ENCODE results near the gene ZMYND12.
"Not testable (repeated sequence)": the region's sequence is repeated elsewhere in the genome, so short reads cannot be mapped to it uniquely, and the experiment has no call there.

The ZMYND12 gene, protein sequence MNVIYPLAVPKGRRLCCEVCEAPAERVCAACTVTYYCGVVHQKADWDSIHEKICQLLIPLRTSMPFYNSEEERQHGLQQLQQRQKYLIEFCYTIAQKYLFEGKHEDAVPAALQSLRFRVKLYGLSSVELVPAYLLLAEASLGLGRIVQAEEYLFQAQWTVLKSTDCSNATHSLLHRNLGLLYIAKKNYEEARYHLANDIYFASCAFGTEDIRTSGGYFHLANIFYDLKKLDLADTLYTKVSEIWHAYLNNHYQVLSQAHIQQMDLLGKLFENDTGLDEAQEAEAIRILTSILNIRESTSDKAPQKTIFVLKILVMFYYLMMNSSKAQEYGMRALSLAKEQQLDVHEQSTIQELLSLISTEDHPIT

DNA sequence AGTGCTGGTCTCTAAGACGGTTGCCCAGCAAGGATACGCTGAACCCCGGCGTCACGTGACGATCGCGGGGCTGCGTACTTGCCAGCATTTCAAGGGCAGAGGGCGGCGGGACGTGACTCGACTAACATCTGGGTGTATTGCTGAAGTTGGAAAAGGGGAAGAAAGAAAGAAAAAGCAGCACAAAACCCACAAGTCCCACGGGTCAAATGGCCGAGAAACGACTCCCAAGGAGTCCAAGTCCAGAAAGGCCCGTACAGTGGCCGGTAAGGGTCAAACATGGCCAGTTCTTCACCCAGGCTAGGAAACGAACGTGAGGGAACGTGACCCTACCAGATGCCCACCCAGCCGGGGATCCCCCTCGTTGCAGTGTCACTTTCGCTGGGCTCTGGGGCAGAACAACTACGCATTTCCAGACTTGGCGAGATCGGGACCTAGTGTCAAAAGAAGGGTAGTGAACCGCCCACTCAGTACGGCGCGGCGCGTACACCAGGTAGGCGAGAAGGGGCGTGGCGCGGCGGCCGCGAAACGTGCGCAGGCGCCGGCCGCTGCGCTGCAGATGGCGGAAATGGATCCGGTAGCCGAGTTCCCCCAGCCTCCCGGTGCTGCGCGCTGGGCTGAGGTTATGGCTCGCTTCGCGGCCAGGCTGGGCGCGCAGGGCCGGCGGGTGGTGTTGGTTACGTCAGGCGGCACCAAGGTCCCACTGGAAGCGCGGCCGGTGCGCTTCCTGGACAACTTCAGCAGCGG, at the start of gene ZMYND12, which contains the start of gene PPCS:
TSS of gene ZMYND12 (minus strand) at position 13 of the 744 bp plus-strand sequence. CDS start 25 bp downstream, outside the sequence.
TSS of gene PPCS (plus strand) at position 534 of the 744 bp plus-strand sequence. CDS start at position 557, 23 bp downstream.
- DNase-seq = peak; percentile 89 to 93

DNA sequence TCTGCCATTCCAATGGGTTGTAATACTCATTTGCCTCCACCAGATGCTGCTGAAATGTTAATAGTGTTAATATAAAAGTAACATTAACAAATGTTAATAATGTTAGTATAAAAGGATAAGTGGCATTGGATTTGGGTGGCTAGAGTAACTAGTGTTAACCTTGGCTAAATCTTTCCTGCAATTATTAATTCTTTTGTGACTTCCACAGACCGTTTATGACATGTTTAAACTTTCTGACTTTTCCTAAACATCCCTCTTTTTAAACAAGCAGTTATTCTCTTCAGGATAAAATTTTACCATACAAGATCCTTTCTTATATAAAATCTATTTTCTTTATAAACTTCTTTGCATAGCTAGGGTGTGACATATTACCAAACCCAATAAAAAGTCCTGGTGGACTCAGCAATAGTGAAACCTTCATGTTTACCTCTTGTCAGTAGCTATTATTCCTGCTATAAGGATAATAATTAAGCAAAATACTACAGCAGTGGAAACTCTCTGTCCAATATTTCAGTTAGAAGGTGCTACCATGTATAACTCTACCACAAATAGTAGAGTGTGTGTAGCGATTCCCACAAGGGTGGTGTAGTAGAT, 48.8 kb upstream of the ZMYND12 start:
- DNase-seq = no peak

DNA sequence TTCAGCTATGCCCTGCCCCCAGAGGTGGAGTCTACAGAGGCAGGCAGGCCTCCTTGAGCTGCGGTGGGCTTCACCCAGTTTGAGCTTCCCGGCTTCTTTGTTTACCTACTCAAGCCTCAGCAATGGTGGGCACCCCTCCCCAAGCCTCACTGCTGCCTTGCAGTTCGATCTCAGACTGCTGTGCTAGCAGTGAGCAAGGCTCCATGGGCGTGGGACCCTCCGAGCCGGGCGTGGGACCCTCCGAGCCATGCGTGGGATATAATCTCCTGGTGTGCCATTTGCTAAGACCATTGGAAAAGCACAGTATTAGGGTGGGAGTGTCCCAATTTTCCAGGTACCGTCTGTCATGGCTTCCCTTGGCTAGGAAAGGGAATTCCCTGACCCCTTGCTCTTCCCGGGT, 46.2 kb upstream of the ZMYND12 start:
- not testable (repeated sequence) for DNase-seq

DNA sequence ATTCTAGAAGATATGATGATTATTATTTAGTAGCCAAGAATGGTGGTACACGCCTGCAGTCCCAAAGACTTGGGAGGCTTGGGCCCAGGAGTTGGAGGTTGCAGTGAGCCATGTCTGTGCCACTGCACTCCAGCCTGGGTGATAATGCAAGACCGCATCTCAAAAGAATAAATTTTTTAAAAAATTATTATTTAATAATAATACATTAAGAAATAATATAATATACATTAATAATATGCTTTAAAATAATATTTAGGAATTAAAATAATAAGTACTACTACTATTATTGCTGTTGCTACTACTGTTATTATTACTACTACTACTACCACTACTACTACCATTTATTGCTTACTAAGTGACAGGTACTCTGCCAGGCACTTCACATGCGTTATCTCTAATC, 34.4 kb upstream of the ZMYND12 start:
- DNase-seq = no peak

DNA sequence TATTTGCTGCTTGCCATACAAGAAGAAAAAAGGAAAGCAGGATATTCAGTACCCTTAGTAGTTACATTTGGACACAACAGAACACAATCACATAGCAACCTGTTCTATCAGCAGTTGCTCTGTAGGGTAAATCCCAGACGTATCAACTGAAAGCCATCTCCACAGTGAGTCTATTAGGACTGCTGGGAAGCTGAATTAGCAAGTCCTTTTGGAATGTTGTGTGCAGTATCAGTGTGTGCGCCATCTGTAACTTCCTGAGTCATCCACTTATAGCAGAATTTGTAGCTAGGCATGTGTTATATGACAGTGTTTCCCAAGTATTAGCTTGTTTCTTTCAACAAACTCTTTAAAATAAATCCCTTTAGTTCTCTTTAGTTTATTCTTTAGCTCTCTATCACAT, 28.6 kb upstream of the ZMYND12 start:
- no peak for DNase-seq

DNA sequence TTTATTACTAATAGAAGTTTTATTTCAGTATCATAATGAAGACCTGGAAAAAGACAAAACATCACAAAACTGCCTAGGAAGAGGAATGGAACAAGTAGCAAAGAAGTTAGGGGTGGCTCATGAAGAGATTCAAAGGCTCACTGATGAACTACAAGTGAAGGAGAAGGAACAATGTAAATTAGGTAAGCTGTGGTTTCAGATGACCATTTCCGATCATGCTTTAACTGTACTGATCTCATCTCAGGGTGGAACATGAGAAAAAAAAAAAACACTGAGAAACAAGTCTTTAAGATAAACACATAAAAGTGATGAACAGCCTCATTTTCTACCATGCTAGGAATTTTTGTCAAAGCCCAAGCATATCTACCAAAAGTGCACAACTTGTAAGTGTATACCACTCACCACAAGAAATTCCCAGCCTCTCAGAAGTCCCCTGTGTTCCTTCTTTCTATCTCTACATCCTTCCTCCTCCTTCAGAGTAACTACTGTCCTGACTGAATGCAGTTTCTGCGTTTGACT, 26.9 kb upstream of the ZMYND12 start:
- no peak for DNase-seq

DNA sequence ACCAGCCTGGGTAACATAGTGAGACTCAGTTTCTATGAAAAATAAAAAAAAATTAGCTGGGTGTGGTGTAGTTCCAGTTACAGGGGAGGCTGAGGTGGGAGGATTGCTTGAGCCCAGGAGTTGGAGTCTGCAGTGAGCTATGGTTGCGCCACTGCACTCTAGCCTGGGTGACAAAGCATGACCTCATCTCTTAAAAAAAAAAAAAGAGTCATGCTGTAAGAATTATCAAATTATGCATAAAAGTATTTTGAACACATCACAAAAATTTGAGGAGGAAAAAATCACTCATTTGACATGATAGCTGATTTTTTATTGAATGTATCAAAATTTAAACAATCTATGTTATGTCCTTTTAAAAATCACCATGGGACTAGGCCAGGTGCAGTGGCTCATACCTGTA, 25.1 kb upstream of the ZMYND12 start:
- no peak for DNase-seq

DNA sequence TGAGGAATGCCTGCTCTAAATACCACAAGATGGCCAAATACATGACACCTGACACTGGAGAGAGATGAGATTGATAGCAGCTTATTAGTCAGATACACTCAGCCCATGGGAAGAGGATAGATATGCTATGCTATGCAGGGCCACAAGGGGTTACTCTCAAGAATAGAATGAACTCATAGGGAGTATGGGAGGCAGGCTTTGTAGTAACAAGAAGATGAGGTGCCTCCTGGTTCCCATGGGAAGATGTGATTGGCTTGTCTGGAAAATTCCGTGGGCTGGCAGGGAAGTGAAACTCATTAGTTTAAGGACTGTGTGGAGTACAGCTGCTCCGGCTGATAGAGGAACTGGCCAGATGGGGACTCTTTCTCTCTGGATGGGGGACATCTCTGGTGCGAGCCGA, 23.8 kb upstream of the ZMYND12 start:
- no peak for DNase-seq

DNA sequence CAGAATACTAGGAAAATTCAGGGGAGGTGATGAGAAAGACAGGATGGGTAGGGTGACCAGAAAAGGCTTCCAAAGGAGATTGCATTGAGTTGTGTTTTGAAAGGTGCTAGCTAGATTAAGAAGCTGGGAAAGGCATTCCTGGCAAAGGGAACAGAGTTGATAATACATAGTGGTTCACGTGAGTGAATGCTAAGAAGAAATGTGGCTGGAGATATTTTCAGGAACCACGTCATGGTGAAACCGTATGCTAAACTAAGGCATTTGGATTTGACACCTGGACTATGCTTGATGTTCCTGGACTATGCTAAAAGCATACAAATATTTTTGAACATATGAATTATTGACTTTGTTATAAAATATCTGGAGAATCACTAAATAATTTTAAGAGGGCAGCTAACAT, 22.0 kb upstream of the ZMYND12 start:
- DNase-seq = no peak

DNA sequence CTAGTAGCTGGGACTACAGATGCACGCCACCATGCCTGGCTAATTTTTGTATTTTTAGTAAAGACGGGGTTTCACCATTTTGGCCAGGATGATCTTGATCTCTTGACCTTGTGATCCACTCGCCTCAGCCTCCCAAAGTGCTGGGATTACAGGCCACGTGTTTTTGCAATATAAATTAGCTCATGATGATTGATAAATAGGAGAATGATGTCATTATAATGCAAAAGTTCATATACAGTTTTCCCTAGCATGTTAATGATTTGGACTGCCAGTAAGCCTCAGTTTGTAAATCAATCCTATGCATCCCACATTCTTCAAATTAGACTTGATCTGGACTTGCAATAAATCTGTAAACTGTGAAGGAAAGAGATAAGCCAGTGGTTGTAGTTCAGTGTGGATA, 21.5 kb upstream of the ZMYND12 start:
- not testable (repeated sequence) for DNase-seq

DNA sequence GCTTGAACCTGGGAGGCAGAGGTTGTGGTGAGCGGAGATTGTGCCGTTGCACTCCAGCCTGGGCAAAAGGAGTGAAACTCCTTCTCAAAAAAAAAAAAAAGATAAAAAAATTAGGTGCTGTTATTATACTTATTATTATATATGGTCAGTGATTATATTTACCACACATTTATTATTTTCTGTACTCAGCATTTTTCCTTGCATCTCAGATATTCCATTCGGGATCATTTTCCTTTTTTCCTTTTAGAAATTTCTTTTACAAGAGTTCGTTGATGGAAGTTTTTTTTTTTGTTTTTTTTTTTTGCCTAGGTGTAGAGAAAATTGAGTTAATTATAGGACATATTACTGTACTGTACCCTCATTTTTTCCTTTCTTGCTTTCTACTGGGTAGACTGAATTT, 20.8 kb upstream of the ZMYND12 start:
- no peak for DNase-seq

DNA sequence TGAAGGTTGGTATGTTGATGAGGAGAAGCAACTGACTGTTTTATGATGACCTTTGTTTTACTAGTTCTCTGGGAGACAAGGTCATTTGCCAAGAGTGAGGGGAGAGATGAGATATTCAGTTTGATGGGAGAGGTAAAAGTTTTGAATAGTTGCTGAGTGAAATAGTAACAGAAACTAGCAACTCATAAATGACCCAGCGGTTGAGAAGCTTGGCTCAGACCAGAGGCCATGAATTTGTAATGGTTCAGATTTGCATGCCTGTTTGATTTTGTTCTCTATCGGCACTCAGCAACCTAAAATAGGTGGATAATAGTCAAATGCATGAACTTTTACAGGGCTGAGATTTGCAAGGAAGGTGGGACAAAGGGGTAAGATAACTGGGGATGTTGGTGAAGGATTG, 13.9 kb upstream of the ZMYND12 start:
- DNase-seq = no peak

DNA sequence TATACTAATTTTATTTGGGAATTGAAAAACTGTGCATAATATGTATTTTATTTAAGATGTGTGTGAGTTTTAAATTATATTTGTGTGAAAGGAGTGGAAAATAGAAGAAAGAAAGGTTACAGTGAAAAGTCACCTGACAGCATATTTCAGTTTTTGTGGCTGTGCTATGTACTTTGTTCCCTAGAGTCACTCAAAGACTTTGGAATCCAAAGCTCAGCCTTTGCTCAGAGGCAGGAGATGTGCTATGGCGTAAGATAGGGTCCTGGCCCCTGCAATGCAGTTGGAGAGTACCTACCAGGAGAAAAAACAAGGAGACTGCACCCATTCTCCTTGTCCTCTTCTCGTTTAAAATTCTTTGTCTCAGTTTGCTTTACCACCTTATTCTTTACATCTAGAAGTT, 10.2 kb upstream of the ZMYND12 start:
- no peak for DNase-seq

DNA sequence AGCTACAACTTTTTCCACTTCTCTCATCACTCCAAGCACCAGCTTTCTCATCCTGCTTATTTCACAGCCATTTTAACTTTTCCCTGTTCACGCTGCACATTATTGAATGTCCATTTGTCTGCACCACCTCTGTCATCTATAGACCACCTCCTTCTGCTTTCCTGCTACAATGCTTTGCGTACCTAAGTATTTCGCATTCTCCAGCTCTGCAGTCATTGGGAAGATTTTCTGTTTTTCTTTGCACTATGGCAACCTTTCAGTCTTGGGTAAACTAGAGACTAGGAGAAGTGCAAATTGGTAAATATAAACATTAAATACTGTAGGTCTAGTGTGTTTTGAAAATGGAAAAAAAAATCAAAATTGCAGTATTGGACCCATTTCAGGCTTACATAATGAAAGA, 8.1 kb upstream of the ZMYND12 start:
- no peak for DNase-seq

DNA sequence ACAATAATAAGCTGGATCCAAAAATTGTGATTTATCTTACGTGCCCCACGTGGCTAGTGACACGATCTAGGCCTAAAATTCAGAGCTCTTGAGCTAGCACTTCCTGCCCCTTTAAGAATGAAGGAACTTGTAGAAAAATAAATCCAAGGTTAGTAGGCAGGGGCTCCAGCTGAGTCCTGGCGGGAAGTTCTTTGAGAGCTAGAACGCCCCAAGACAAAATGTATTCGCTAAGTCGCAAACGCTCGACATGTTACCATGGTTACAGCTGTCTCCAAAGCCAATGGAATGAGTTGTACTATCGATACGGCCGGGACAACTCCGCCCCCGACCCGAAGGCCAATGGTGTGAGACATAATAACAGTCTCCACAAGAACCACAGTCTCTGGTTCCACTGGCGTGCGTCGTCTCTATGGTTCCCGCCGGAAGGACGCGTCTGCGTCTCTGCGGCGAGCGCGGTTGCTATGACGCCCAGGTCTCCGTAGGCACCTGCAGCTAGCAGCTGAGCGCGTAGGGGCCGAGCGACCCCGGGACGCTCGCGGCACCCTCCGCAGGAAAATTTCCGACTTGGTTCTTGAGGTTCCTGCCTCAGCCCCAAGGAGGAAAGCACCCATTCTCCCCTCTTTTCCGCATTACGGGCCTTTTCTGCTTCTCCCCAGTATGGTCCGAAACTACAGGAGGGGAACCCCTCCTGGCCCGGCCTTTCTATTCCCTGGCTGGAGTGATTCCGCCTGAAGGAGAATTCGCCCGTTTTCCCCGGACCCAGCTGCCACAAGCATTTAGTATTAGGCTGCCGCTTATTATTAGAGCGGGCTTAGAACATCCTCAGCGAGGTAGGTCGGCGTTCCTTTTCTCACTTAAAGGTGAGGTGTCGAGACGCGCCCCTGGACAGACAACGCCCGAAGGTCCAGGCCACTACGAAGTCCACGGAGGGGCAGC, 7.3 kb upstream of the ZMYND12 start, which contains the start of gene CCDC30:
TSS of gene CCDC30 (plus strand) at position 459 of the 936 bp plus-strand sequence. CDS start 17,266 bp downstream, outside the sequence.
- peak; percentile 85 to 97 for DNase-seq

DNA sequence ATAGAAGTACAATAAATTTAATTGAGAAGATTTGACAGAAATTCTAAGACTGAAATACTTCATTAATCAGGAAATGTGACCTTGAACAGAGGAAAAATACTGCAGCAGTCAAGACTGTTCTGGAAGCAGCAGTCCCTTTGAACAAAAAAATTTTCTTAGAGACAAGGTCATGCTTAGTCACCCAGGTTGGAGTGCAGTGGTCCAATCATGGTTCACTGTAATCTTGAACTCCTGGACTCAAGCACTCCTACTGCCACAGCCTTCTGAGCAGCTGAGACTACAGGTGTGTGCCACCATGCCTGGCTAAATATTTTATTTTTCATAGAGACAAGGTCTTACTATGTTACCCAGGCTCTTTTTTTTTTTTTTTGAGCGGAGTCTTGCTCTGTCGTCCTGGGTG, 5.4 kb upstream of the ZMYND12 start:
- DNase-seq = no peak

DNA sequence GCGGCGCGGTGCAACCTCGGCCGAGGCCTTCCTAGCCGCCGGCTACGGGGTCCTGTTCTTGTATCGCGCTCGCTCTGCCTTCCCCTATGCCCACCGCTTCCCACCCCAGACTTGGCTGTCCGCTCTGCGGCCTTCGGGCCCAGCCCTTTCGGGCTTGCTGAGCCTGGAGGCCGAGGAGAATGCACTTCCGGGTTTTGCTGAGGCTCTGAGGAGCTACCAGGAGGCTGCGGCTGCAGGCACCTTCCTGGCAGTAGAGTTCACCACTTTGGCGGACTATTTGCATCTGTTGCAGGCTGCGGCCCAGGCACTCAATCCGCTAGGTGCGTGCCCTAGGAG, 900 bp upstream of the ZMYND12 start:
- DNase-seq = peak; percentile 46 to 49

DNA sequence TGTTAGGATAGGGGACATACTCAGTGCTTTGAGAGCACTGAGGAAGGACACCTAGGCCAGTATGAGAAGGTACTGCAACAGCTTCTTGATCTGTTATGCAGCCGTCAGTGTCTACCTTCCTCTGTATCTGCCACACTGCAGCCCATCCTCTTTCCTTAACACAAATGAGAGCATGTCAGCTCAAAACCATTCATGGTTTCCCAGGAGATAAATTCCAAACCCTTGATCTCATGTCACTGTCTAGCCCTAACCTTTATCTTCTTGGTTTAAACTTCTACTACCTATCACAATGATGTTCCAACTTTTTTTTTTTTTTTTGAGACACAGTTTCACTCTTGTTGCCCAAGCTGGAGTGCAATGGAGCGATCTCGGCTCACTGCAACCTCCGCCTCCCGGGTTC, 1.4 kb downstream of the ZMYND12 start:
- DNase-seq = no peak

DNA sequence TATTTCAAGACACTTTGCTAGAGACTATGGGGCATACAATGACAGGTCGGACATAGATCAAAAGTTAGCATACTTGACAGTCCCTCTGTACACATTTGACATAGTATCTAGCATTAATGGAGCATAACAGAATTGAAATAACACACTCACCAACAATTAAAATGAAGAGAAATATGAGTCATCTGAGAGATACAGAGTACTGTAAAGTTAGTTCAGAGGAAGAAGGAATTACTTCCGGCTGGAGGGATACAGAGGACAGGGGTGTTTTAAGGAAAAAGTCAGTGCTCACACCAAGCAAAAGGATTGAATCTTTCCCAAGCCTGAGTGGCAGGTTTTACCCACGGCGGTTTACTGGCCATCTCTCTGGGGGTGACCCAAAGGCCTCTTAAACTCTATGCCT, 2.4 kb downstream of the ZMYND12 start:
- DNase-seq = no peak

DNA sequence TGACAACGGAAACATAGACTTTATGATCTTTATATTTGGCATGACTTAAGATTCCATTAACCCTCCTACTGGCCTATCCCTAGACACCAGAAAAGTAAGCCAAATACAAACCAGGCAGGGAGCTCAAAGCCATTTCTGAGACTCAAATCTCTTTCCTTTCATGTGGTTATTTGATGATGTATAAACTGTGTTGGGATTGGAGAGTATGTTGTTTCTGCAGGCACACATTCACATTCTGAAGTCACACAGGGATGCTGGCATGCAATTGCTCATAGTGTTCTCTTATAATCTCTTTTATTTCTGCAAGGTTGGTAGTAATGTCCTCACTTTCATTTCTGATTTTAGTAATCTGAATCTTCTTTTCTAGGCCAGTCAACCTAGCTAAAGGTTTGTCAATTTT, 5.8 kb downstream of the ZMYND12 start:
- DNase-seq = no peak

DNA sequence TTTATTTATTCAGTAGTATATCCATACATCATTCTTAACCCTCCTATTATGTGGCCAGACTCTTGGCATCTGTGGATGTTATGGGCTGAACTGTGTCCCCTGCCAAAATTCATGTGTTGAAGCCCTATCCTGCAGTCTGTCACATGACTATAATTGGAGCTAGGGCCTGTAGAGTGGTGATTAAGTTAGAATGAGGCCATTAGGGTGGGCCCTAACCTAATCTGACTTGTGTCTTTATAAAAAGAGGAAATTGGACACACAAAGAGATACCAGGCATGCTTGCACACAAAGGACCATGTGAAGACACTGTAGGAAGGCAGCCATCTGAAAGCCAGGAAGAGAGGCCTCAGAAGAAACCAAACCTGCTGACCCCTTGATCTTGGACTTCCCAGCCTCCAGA, 6.6 kb downstream of the ZMYND12 start:
- no peak for DNase-seq

DNA sequence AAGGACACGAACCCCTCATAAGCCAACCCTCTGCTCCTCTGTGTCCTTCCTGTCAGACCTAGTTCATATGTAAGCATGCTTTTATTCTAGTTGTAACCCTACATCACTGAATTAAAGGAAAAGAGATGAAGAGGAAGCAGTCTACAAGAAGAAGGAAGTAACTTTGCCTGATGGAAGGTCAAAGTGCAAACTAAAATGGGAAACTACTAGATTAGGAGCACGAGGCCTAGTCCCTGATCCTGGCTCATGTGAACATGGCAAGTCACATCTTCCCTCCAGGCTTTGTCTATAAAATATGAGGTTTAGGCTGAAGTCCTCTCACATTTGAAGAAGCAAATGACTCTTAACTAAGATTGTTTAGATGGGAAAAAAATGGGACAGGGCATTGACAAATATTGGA, 13.2 kb downstream of the ZMYND12 start:
- DNase-seq = no peak

All from stimulated activated CD4-positive, alpha-beta T cell treated with anti-CD3 and anti-CD28 coated beads, Interleukin-4, amount 100 ng/mL, for 4 hours (primary cell).